Gastrocnemius medialis (tissue), 4 donors: ENCODE measurements around the gene JAM3. TPM values are rescaled to one million over a fixed set of nuclear protein-coding genes. Genes with fewer than 3 reads are reported as not detected.

Source experiments
- ATAC-seq, 2 donors: fragments of 150-250 bp; one replicate each; pipeline ENCODE4 v1.9.1; 2016
- DNase-seq, 2 donors: peaks; one replicate each; pipeline ENCODE4 v3.0.0-alpha.2; 2019
- H3K27ac ChIP-seq, 4 donors: fragments of 200-600 bp; sonication (generic); 1 replicate in 1 of 4; 2 replicates in 3 of 4; pipeline ENCODE4 v1.5.1; 2016 to 2018; ENCODE audit warnings: mild to moderate bottlenecking in 2 of 4, moderate library complexity in 1 of 4
- H3K27me3 ChIP-seq, 3 donors: fragments of 200-600 bp; sonication (generic) in 2 of 3; 1 replicate in 1 of 3; 2 replicates in 2 of 3; pipeline versions ENCODE4 v1.5.1 to v1.6.0; 2016 to 2019; ENCODE audit warnings: mild to moderate bottlenecking in 1 of 3, moderate library complexity in 1 of 3
- H3K36me3 ChIP-seq, 2 donors: fragments of 200-600 bp; sonication (generic) in 1 of 2; one replicate each; pipeline ENCODE4 v1.5.1; 2017 to 2018
- H3K4me1 ChIP-seq, 2 donors: fragments of 200-600 bp; sonication (generic) in 1 of 2; one replicate each; pipeline ENCODE4 v1.5.1; 2016 to 2017; ENCODE audit warnings: mild to moderate bottlenecking in 2 of 2
- H3K4me3 ChIP-seq, 4 donors: fragments of 200-600 bp; sonication (generic) in 3 of 4; 1 replicate in 1 of 4; 2 replicates in 3 of 4; pipeline ENCODE4 v1.5.1; 2016 to 2019; ENCODE audit warnings: mild to moderate bottlenecking in 2 of 4
- H3K9me3 ChIP-seq, 3 donors: fragments of 200-600 bp; sonication (generic) in 2 of 3; 1 replicate in 1 of 3; 2 replicates in 2 of 3; pipeline ENCODE4 v1.5.1; 2016 to 2019
- CTCF ChIP-seq, 5 experiments: fragments of 450-650 bp in 3 of 5; fragments of 200-600 bp in 2 of 5; sonication (generic) in 2 of 5; IDR thresholded peaks in 4 of 5; conservative IDR thresholded peaks in 1 of 5; 1 replicate in 4 of 5; 2 replicates in 1 of 5; pipeline ENCODE4 v1.5.1; 2016 to 2019; ENCODE audit warnings: antibody characterized with exemption in 5 of 5, mild to moderate bottlenecking in 3 of 5, moderate library complexity in 3 of 5
- POLR2A ChIP-seq, 2 donors: fragments of 450-650 bp; IDR thresholded peaks; one replicate each; pipeline ENCODE4 v1.6.1; 2017; ENCODE audit warnings: antibody characterized with exemption in 2 of 2, mild to moderate bottlenecking in 2 of 2, moderate library complexity in 2 of 2
- in situ Hi-C, 4 donors: fragments of 200-750 bp; cut with MboI; loops; one replicate each; pipeline versions ENCODE4 v1.15.0 to v1.8.0; 2017; ENCODE audit warnings: low sequenced_read_pairs in 4 of 4
- intact Hi-C: fragments of 100-400 bp; cut with DNase I; formaldehyde crosslinking; loops from one replicate; pipeline ENCODE4 v1.15.1; 2023; ENCODE audit warnings: low total_unique reads
- total RNA-seq, 4 donors: library from RNA; depleted of rRNA; stranded (reverse); fragments of >200 nt; gene quantifications; one replicate each; pipeline versions ENCODE4 v1.1.0 to v1.2.3, GENCODE V29; 2016

The JAM3 gene
- total RNA-seq, 4 donors from 2014 or later, result 3.5 to 9.7 (median 6.2) TPM

- Histone ChIP-seq H3K9me3 (no peaks in the 10 kb centered on the region), H3K4me1 (no peaks in the 10 kb centered on the region), H3K4me3 (no peak overlapping the region), H3K27ac (no peak overlapping the region), H3K27me3 (no peaks in the 10 kb centered on the region), H3K36me3 (peaks cover 3 to 53% of the 10 kb centered on the region in 2 donors)
- in situ Hi-C loops (no loop called here), intact Hi-C loops (no loop called here)
- ATAC-seq (no peak), DNase-seq (no peak)
- TF ChIP-seq POLR2A (IDR thresholded peaks at IDR 0.05), result no peak
Measured at GRCh38 chr11:134196756-134197155, 127.9 kb downstream of the JAM3 start.

GRCh38 chr11:134199531-134199930, 130.7 kb downstream of the JAM3 start:
- H3K4me3 ChIP-seq, result no peak overlapping the region
- no peak overlapping the region for H3K27ac ChIP-seq
- H3K4me1 ChIP-seq, result no peaks in the 10 kb centered on the region
- ATAC-seq, result no peak
- peaks cover 4 to 47% of the 10 kb centered on the region in 2 donors for H3K36me3 ChIP-seq
- no peak for TF ChIP-seq POLR2A (IDR thresholded peaks at IDR 0.05)
- TF ChIP-seq CTCF (IDR thresholded peaks at IDR 0.05 in 4 of 5, conservative IDR thresholded peaks at IDR 0.05 in 1 of 5), result no peak
- in situ Hi-C loops (no loop called here), intact Hi-C loops (no loop called here)
- H3K9me3 ChIP-seq, result no peaks in the 10 kb centered on the region
- DNase-seq, result no peak
- H3K27me3 ChIP-seq, result no peaks in the 10 kb centered on the region

- no peaks in the 10 kb centered on the region for H3K27me3 ChIP-seq
- H3K4me1 ChIP-seq, result no peaks in the 10 kb centered on the region
- intact Hi-C loops, result no loop called here
- H3K9me3 ChIP-seq, result no peaks in the 10 kb centered on the region
- TF ChIP-seq POLR2A (IDR thresholded peaks at IDR 0.05), result no peak
- no peak for TF ChIP-seq CTCF (IDR thresholded peaks at IDR 0.05 in 4 of 5, conservative IDR thresholded peaks at IDR 0.05 in 1 of 5)
- no peak overlapping the region for H3K27ac ChIP-seq
- no peak overlapping the region for H3K4me3 ChIP-seq
- ATAC-seq (no peak), DNase-seq (no peak)
- in situ Hi-C loops, result no loop called here
- H3K36me3 ChIP-seq, result peaks cover 4 to 47% of the 10 kb centered on the region in 2 donors
Measured at GRCh38 chr11:134200688-134201087, 131.8 kb downstream of the JAM3 start.

Other genes starting within 250 kb of the JAM3 start
- gene SPATA19, start 223.6 kb upstream of the JAM3 start, total RNA-seq, result not detected
- 1 to 10 TPM in 2 of 4 donors, under 1 TPM in 2; 0.07 to 2.5 (median 1.4) TPM for gene IGSF9B, start 112.1 kb upstream of the JAM3 start, total RNA-seq
- gene NCAPD3, start 154.9 kb downstream of the JAM3 start, total RNA-seq, result 1 to 10 TPM; 3.6 to 6.7 (median 4.5) TPM
- 10 to 100 TPM; 15.4 to 32.9 (median 22.2) TPM for gene VPS26B, start 155.6 kb downstream of the JAM3 start, total RNA-seq
- 10 to 100 TPM; 12.7 to 27.8 (median 17.2) TPM for gene THYN1, start 184.3 kb downstream of the JAM3 start, total RNA-seq
- 10 to 100 TPM; 19.4 to 29.6 (median 24.7) TPM for gene ACAD8, start 184.5 kb downstream of the JAM3 start, total RNA-seq
- not detected for gene GLB1L3, start 207.3 kb downstream of the JAM3 start, total RNA-seq